ENCODE measurements around the gene ID2.

Gene ID2

DNA sequence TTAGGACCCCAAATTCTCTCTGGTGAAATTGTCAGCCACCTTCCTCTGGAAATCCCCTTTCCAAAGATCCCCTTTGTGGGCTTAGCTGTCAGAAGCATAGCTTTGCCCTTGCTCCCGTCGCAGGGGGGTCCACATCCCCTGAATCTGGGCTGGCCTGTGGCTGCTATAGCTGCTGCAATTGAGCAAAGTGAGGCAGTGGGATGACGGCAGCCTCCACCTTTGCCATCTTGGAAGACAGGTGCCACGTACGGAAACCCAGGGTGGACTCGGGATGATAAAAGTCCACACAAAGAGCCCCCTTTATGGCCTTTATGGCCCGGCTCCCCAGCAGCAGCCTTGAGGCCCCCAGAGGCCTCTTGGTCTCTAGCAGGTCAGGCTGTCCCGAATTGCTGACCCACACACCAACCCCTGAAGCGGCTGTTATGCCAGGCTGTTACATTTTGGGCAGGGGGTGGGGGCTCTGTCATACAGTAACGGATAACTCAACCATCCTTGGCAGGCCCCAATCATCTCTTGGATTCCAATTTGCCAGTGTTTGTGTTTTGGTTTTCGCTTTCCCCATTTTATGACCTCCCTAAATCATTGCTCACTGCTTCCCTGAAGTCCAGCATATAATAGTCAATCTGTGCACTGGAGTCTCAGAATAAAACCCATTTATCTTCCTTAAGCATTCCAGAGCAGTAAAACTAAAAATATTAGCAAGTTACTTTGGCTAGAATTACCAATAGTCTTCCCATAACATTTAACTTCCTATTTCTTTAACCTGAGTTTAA lies 33.2 kb upstream of the ID2 start:
- no peak overlapping the region for H3K4me3 ChIP-seq (ENCODE audit: low read length)
- TF ChIP-seq, protein P1, sequence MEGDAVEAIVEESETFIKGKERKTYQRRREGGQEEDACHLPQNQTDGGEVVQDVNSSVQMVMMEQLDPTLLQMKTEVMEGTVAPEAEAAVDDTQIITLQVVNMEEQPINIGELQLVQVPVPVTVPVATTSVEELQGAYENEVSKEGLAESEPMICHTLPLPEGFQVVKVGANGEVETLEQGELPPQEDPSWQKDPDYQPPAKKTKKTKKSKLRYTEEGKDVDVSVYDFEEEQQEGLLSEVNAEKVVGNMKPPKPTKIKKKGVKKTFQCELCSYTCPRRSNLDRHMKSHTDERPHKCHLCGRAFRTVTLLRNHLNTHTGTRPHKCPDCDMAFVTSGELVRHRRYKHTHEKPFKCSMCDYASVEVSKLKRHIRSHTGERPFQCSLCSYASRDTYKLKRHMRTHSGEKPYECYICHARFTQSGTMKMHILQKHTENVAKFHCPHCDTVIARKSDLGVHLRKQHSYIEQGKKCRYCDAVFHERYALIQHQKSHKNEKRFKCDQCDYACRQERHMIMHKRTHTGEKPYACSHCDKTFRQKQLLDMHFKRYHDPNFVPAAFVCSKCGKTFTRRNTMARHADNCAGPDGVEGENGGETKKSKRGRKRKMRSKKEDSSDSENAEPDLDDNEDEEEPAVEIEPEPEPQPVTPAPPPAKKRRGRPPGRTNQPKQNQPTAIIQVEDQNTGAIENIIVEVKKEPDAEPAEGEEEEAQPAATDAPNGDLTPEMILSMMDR (conservative IDR thresholded peaks at IDR 0.05; ENCODE audit: low read depth, low read length), result no peak
- DNase-seq (ENCODE audit: low read depth), result no peak

GRCh38 chr2:8649718-8650117 lies 32.1 kb upstream of the ID2 start:
- TF ChIP-seq, protein P1 (conservative IDR thresholded peaks at IDR 0.05; ENCODE audit: low read depth, low read length), result no peak
- DNase-seq (ENCODE audit: low read depth), result no peak
- no peak overlapping the region for H3K4me3 ChIP-seq (ENCODE audit: low read length)

GRCh38 chr2:8650256-8650655 lies 31.6 kb upstream of the ID2 start:
- TF ChIP-seq, protein P1 (conservative IDR thresholded peaks at IDR 0.05; ENCODE audit: low read depth, low read length), result no peak
- DNase-seq (ENCODE audit: low read depth), result no peak
- no peak overlapping the region for H3K4me3 ChIP-seq (ENCODE audit: low read length)

- DNase-seq (ENCODE audit: low read depth), result no peak
- TF ChIP-seq, protein P1 (conservative IDR thresholded peaks at IDR 0.05; ENCODE audit: low read depth, low read length), result no peak
- no peak overlapping the region for H3K4me3 ChIP-seq (ENCODE audit: low read length)
Measured at GRCh38 chr2:8652774-8653426, 29.0 kb upstream of the ID2 start.

DNA sequence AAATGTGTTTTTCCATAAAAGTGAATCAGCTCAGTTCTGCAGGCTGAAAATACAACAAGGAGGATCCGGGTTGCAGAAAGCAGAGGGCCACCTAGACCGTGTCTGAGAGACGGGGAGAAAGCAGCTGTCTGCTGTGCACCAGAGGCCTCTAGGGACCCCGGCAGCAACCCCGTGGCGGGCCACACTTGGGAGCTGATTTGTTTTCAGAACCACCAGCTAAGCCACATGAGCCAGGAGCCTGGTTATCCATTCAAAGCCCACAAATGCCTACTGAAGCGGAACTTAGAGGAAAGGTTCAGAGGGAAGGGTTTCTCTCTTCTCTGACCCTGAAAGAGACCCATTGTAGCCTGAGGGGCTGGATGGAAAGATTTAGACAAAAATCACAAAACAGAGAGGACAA lies 28.4 kb upstream of the ID2 start:
- no peak overlapping the region for H3K4me3 ChIP-seq (ENCODE audit: low read length)
- DNase-seq (ENCODE audit: low read depth), result no peak
- TF ChIP-seq, protein P1 (conservative IDR thresholded peaks at IDR 0.05; ENCODE audit: low read depth, low read length), result no peak

- DNase-seq (ENCODE audit: low read depth), result no peak
- TF ChIP-seq, protein P1 (conservative IDR thresholded peaks at IDR 0.05; ENCODE audit: low read depth, low read length), result no peak
- H3K4me3 ChIP-seq (ENCODE audit: low read length), result no peak overlapping the region
Measured at GRCh38 chr2:8654041-8654440, 27.8 kb upstream of the ID2 start.

DNA sequence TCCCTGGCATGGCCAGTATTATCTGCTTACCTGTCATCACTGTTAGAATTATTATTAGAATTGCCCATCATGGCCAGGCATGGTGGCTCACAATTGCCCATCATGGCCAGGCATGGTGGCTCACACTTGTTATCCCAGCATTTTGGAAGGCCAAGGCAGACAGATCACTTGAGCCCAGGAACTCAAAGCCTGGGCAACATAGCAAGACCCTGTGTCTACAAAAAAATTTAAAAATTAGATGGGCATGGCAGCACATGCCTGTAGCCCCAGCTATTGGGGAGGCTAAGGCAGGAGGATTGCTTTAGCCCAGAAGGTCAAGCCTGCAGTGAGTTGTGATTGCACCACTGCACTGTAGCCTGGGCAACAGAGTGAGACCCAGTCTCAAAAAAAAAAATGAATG lies 27.4 kb upstream of the ID2 start:
- no peak overlapping the region for H3K4me3 ChIP-seq (ENCODE audit: low read length)
- TF ChIP-seq, protein P1 (conservative IDR thresholded peaks at IDR 0.05; ENCODE audit: low read depth, low read length), result no peak
- no peak for DNase-seq (ENCODE audit: low read depth)

All from retinal pigment epithelial cell (primary cell).